ENCODE measurements around the gene TRPC4AP.
"Not testable (repeated sequence)": the region's sequence is repeated elsewhere in the genome, so short reads cannot be mapped to it uniquely, and the experiment has no call there.

Gene TRPC4AP

GRCh38 chr20:35080348-35080642 lies 12.3 kb downstream of the TRPC4AP start:
- H3K4me3 Mint-ChIP-seq, DNase-seq, H3K9me3 Mint-ChIP-seq, H3K27me3 Mint-ChIP-seq, ATAC-seq, H3K27ac Mint-ChIP-seq: not testable (repeated sequence)
- H3K4me1 Mint-ChIP-seq, result peaks cover 48% of the 10 kb centered on the region

- no peaks in the 10 kb centered on the region for H3K27me3 Mint-ChIP-seq
- no peak overlapping the region for H3K27ac Mint-ChIP-seq
- peaks cover 42% of the 10 kb centered on the region for H3K4me1 Mint-ChIP-seq
- ATAC-seq (no peak), DNase-seq (no peak)
- H3K9me3 Mint-ChIP-seq, result peaks cover 0 to 4% of the 10 kb centered on the region in 2 donors
- H3K4me3 Mint-ChIP-seq, result peak overlapping the region in 1 of 2 donors; percentile 29
Measured at GRCh38 chr20:35079472-35080347, 12.9 kb downstream of the TRPC4AP start.

- Mint-ChIP-seq H3K4me1 (peaks cover 35% of the 10 kb centered on the region), H3K27me3 (no peaks in the 10 kb centered on the region), H3K4me3 (no peak overlapping the region), H3K27ac (peak overlapping the region in 1 of 2 donors; percentile 6), H3K9me3 (peaks cover 0 to 10% of the 10 kb centered on the region in 2 donors)
- no peak for DNase-seq
- ATAC-seq, result no peak
Measured at GRCh38 chr20:35077872-35078271, 14.7 kb downstream of the TRPC4AP start.

- Mint-ChIP-seq H3K27ac (peak overlapping the region; percentile 30 to 63), H3K4me1 (peaks cover 35% of the 10 kb centered on the region), H3K27me3 (no peaks in the 10 kb centered on the region), H3K4me3 (no peak overlapping the region), H3K9me3 (peaks cover 0 to 10% of the 10 kb centered on the region in 2 donors)
- ATAC-seq (no peak), DNase-seq (no peak)
Measured at GRCh38 chr20:35077341-35077740, 15.3 kb downstream of the TRPC4AP start.

- peaks cover 34% of the 10 kb centered on the region for H3K4me1 Mint-ChIP-seq
- not testable (repeated sequence) for H3K4me3 Mint-ChIP-seq, DNase-seq, H3K27ac Mint-ChIP-seq, ATAC-seq, H3K27me3 Mint-ChIP-seq, H3K9me3 Mint-ChIP-seq
Measured at GRCh38 chr20:35071436-35072153, 21.0 kb downstream of the TRPC4AP start.

GRCh38 chr20:35066194-35066593 lies 26.4 kb downstream of the TRPC4AP start:
- H3K27me3 Mint-ChIP-seq, result no peaks in the 10 kb centered on the region

GRCh38 chr20:35065181-35065580 lies 27.4 kb downstream of the TRPC4AP start:
- Mint-ChIP-seq H3K4me3 (no peak overlapping the region), H3K27ac (no peak overlapping the region), H3K9me3 (no peaks in the 10 kb centered on the region), H3K27me3 (no peaks in the 10 kb centered on the region), H3K4me1 (peaks cover 57% of the 10 kb centered on the region)
- no peak for ATAC-seq
- no peak for DNase-seq

More at GRCh38 chr20:35066194-35066593, 26.4 kb downstream of the TRPC4AP start:
- Mint-ChIP-seq H3K9me3 (no peaks in the 10 kb centered on the region), H3K4me3 (no peak overlapping the region), H3K4me1 (peaks cover 65% of the 10 kb centered on the region), H3K27ac (peak overlapping the region in 1 of 2 donors; percentile 58)
- ATAC-seq (no peak), DNase-seq (no peak)

GRCh38 chr20:35063168-35063567 lies 29.4 kb downstream of the TRPC4AP start:
- no peak for DNase-seq
- Mint-ChIP-seq H3K27me3 (no peaks in the 10 kb centered on the region), H3K4me1 (peaks cover 62% of the 10 kb centered on the region), H3K4me3 (no peak overlapping the region), H3K27ac (peak overlapping the region in 1 of 2 donors; percentile 91), H3K9me3 (no peaks in the 10 kb centered on the region)
- ATAC-seq, result no peak

- Mint-ChIP-seq H3K4me3 (peak overlapping the region in 1 of 2 donors; percentile 40), H3K27me3 (no peaks in the 10 kb centered on the region), H3K9me3 (no peaks in the 10 kb centered on the region), H3K27ac (peak overlapping the region in 1 of 2 donors; percentile 70), H3K4me1 (peaks cover 59% of the 10 kb centered on the region)
- no peak for DNase-seq
- peak; percentile 67 for ATAC-seq
Measured at GRCh38 chr20:35062478-35062877, 30.1 kb downstream of the TRPC4AP start.

- Mint-ChIP-seq H3K27ac (no peak overlapping the region), H3K27me3 (no peaks in the 10 kb centered on the region), H3K4me3 (no peak overlapping the region), H3K9me3 (no peaks in the 10 kb centered on the region), H3K4me1 (peaks cover 52% of the 10 kb centered on the region)
- ATAC-seq (no peak), DNase-seq (no peak)
Measured at GRCh38 chr20:35060168-35060567, 32.4 kb downstream of the TRPC4AP start.

- ATAC-seq (no peak), DNase-seq (no peak)
- no peak overlapping the region for H3K4me3 Mint-ChIP-seq
- no peaks in the 10 kb centered on the region for H3K27me3 Mint-ChIP-seq
- H3K4me1 Mint-ChIP-seq, result peaks cover 52% of the 10 kb centered on the region
- H3K27ac Mint-ChIP-seq, result no peak overlapping the region
- no peaks in the 10 kb centered on the region for H3K9me3 Mint-ChIP-seq
Measured at GRCh38 chr20:35059612-35060011, 33.0 kb downstream of the TRPC4AP start.

- no peaks in the 10 kb centered on the region for H3K27me3 Mint-ChIP-seq
- ATAC-seq, result no peak
- H3K9me3 Mint-ChIP-seq, result no peaks in the 10 kb centered on the region
- H3K4me3 Mint-ChIP-seq, result no peak overlapping the region
- DNase-seq, result no peak
- H3K27ac Mint-ChIP-seq, result no peak overlapping the region
- H3K4me1 Mint-ChIP-seq, result peaks cover 55% of the 10 kb centered on the region
Measured at GRCh38 chr20:35059110-35059509, 33.5 kb downstream of the TRPC4AP start.

- ATAC-seq (peak; percentile 83), DNase-seq (no peak)
- H3K27ac Mint-ChIP-seq, result peak overlapping the region; percentile 96 to 99
Measured at GRCh38 chr20:35055445-35056276, 36.9 kb downstream of the TRPC4AP start.

GRCh38 chr20:35054814-35055213 lies 37.8 kb downstream of the TRPC4AP start:
- no peaks in the 10 kb centered on the region for H3K27me3 Mint-ChIP-seq
- DNase-seq, result no peak
- peak overlapping the region in 1 of 2 donors; percentile 91 for H3K4me3 Mint-ChIP-seq
- no peaks in the 10 kb centered on the region for H3K9me3 Mint-ChIP-seq
- H3K27ac Mint-ChIP-seq, result peak overlapping the region; percentile 82 to 96
- H3K4me1 Mint-ChIP-seq, result peaks cover 33% of the 10 kb centered on the region
- peak; percentile 76 for ATAC-seq

More at GRCh38 chr20:35055445-35056276, 36.9 kb downstream of the TRPC4AP start:
- Mint-ChIP-seq H3K4me3 (peak overlapping the region; percentile 39 to 91), H3K9me3 (no peaks in the 10 kb centered on the region), H3K4me1 (peaks cover 35% of the 10 kb centered on the region), H3K27me3 (no peaks in the 10 kb centered on the region)

- not testable (repeated sequence) for H3K9me3 Mint-ChIP-seq, DNase-seq, H3K27ac Mint-ChIP-seq, H3K4me3 Mint-ChIP-seq, ATAC-seq, H3K27me3 Mint-ChIP-seq
- H3K4me1 Mint-ChIP-seq, result peaks cover 20% of the 10 kb centered on the region
Measured at GRCh38 chr20:35052616-35053015, 40.0 kb downstream of the TRPC4AP start.
